ENCODE measurements around the gene THAP7.
A peak's percentile ranks its signal among the peaks of the same experiment; 100 is the strongest.

- no peak for TF ChIP-seq ZNF217 (CRISPR knock-in tag; IDR thresholded peaks at IDR 0.05)
- TF ChIP-seq, protein P1, sequence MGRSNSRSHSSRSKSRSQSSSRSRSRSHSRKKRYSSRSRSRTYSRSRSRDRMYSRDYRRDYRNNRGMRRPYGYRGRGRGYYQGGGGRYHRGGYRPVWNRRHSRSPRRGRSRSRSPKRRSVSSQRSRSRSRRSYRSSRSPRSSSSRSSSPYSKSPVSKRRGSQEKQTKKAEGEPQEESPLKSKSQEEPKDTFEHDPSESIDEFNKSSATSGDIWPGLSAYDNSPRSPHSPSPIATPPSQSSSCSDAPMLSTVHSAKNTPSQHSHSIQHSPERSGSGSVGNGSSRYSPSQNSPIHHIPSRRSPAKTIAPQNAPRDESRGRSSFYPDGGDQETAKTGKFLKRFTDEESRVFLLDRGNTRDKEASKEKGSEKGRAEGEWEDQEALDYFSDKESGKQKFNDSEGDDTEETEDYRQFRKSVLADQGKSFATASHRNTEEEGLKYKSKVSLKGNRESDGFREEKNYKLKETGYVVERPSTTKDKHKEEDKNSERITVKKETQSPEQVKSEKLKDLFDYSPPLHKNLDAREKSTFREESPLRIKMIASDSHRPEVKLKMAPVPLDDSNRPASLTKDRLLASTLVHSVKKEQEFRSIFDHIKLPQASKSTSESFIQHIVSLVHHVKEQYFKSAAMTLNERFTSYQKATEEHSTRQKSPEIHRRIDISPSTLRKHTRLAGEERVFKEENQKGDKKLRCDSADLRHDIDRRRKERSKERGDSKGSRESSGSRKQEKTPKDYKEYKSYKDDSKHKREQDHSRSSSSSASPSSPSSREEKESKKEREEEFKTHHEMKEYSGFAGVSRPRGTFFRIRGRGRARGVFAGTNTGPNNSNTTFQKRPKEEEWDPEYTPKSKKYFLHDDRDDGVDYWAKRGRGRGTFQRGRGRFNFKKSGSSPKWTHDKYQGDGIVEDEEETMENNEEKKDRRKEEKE (IDR thresholded peaks at IDR 0.05; ENCODE audit: borderline replicate concordance in 1 of 2, control insufficient read depth in 1 of 2, low read depth in 2 of 2, low read length in 1 of 2): no peak
- no peak for TF ChIP-seq TFE3 (CRISPR knock-in tag; IDR thresholded peaks at IDR 0.05)
- TF ChIP-seq, protein P2, sequence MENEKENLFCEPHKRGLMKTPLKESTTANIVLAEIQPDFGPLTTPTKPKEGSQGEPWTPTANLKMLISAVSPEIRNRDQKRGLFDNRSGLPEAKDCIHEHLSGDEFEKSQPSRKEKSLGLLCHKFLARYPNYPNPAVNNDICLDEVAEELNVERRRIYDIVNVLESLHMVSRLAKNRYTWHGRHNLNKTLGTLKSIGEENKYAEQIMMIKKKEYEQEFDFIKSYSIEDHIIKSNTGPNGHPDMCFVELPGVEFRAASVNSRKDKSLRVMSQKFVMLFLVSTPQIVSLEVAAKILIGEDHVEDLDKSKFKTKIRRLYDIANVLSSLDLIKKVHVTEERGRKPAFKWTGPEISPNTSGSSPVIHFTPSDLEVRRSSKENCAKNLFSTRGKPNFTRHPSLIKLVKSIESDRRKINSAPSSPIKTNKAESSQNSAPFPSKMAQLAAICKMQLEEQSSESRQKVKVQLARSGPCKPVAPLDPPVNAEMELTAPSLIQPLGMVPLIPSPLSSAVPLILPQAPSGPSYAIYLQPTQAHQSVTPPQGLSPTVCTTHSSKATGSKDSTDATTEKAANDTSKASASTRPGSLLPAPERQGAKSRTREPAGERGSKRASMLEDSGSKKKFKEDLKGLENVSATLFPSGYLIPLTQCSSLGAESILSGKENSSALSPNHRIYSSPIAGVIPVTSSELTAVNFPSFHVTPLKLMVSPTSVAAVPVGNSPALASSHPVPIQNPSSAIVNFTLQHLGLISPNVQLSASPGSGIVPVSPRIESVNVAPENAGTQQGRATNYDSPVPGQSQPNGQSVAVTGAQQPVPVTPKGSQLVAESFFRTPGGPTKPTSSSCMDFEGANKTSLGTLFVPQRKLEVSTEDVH (IDR thresholded peaks at IDR 0.05; ENCODE audit: low read depth, partially characterized antibody): no peak
- TF ChIP-seq, protein P3, sequence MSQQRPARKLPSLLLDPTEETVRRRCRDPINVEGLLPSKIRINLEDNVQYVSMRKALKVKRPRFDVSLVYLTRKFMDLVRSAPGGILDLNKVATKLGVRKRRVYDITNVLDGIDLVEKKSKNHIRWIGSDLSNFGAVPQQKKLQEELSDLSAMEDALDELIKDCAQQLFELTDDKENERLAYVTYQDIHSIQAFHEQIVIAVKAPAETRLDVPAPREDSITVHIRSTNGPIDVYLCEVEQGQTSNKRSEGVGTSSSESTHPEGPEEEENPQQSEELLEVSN (IDR thresholded peaks at IDR 0.05; ENCODE audit: borderline replicate concordance in 1 of 2, extremely low read depth in 1 of 2, insufficient read depth in 1 of 2, insufficient read length in 1 of 2, low read depth in 1 of 2, low read length in 1 of 2, poor library complexity in 1 of 2, severe bottlenecking in 1 of 2): no peak
- TF ChIP-seq, protein P4, sequence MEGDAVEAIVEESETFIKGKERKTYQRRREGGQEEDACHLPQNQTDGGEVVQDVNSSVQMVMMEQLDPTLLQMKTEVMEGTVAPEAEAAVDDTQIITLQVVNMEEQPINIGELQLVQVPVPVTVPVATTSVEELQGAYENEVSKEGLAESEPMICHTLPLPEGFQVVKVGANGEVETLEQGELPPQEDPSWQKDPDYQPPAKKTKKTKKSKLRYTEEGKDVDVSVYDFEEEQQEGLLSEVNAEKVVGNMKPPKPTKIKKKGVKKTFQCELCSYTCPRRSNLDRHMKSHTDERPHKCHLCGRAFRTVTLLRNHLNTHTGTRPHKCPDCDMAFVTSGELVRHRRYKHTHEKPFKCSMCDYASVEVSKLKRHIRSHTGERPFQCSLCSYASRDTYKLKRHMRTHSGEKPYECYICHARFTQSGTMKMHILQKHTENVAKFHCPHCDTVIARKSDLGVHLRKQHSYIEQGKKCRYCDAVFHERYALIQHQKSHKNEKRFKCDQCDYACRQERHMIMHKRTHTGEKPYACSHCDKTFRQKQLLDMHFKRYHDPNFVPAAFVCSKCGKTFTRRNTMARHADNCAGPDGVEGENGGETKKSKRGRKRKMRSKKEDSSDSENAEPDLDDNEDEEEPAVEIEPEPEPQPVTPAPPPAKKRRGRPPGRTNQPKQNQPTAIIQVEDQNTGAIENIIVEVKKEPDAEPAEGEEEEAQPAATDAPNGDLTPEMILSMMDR (IDR thresholded peaks at IDR 0.05 in 2 of 3, conservative IDR thresholded peaks at IDR 0.05 in 1 of 3; ENCODE audit: insufficient read depth in 2 of 3, low read depth in 1 of 3, low read length in 3 of 3): peak in 1 of 3 experiments; percentile 6; a peak in 1 of 6 replicates
- TF ChIP-seq GMEB1 (CRISPR knock-in tag; IDR thresholded peaks at IDR 0.05): no peak
Measured at GRCh38 chr22:20963201-20964052, 38.5 kb downstream of the THAP7 start.
